22Rv1 (cell line): ENCODE data around the gene GRIN3B.

Source experiments
- CTCF ChIP-seq: fragments of 450-650 bp; IDR thresholded peaks from 2 replicates; pipeline ENCODE4 v1.5.1; 2017; ENCODE audit warnings: mild to moderate bottlenecking
- ZFX ChIP-seq: fragments of 450-650 bp; IDR thresholded peaks from 2 replicates; pipeline ENCODE4 v1.6.1; 2017; ENCODE audit warnings: antibody characterized with exemption, borderline replicate concordance

DNA sequence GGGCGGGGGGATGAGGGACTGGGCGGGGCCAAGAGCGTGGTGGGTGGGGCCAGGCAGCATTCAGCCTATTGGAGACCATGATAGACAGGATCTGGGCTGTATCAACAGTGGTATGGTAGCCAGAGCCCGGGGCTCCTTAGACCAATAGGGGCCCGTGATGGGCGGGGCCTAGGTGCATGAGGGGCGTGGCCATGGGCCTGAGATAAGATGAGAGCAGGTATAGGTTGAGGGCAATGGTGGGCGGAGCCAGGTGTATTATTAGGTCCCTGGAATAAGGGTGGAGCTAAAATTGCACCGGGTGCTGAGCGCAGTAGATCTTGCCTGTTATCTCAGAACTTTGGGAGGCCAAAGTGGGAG is 45.0 kb downstream of the GRIN3B start:
- TF ChIP-seq CTCF = no peak
- TF ChIP-seq ZFX = no peak
